ENCODE data around the gene FUZ.

Gene FUZ

GRCh38 chr19:49767381-49767780, 45.7 kb downstream of the FUZ start:
- Histone ChIP-seq H3F3A (ENCODE audit: insufficient read depth, low read length) (no peaks in the 10 kb centered on the region), H3K9ac (ENCODE audit: low read length) (peak overlapping the region; percentile 95), H3K27ac (ENCODE audit: low read depth, low read length, poor library complexity, severe bottlenecking) (peak overlapping the region; percentile 11), H3K4me3 (ENCODE audit: low read depth, low read length, poor library complexity, severe bottlenecking) (peak overlapping the region; percentile 95), H3K4me1 (ENCODE audit: insufficient read depth, low read length, severe bottlenecking) (peaks cover 29% of the 10 kb centered on the region), H3K36me3 (ENCODE audit: insufficient read depth, low read length) (no peaks in the 10 kb centered on the region), H3K9me3 (ENCODE audit: low read length) (no peaks in the 10 kb centered on the region), H3K9me2 (ENCODE audit: low read depth, low read length) (no peaks in the 10 kb centered on the region), H4K20me1 (ENCODE audit: insufficient read depth, low read length) (no peaks in the 10 kb centered on the region), H3K27me3 (ENCODE audit: insufficient read depth, low read length) (no peaks in the 10 kb centered on the region), H3K79me2 (ENCODE audit: insufficient read depth, low read length) (peaks cover 9% of the 10 kb centered on the region), H3K4me2 (ENCODE audit: low read length) (peak overlapping the region; percentile 71), H2AFZ (ENCODE audit: low read length) (no peak overlapping the region)
- no peak for TF ChIP-seq EZH2 (IDR thresholded peaks at IDR 0.05; ENCODE audit: borderline replicate concordance, low read length)
- no peak for TF ChIP-seq CTCF (IDR thresholded peaks at IDR 0.05; ENCODE audit: low read length)

GRCh38 chr19:49766930-49767299, 46.2 kb downstream of the FUZ start, which contains the start of gene AP2A1:
Gene AP2A1 (plus strand): TSS chr19:49767001. CDS start chr19:49767134, 133 bp downstream.
- Histone ChIP-seq H3K27ac (ENCODE audit: low read depth, low read length, poor library complexity, severe bottlenecking) (peak within 1 kb of the TSS; percentile 76), H3K79me2 (ENCODE audit: insufficient read depth, low read length) (peaks cover 9% of the 10 kb centered on the region), H2AFZ (ENCODE audit: low read length) (no peak within 1 kb of the TSS), H3K9me2 (ENCODE audit: low read depth, low read length) (no peaks in the 10 kb centered on the region), H3K9me3 (ENCODE audit: low read length) (no peaks in the 10 kb centered on the region), H3K4me2 (ENCODE audit: low read length) (peak within 1 kb of the TSS; percentile 76), H3F3A (ENCODE audit: insufficient read depth, low read length) (no peaks in the 10 kb centered on the region), H3K9ac (ENCODE audit: low read length) (peak within 1 kb of the TSS; percentile 95), H3K27me3 (ENCODE audit: insufficient read depth, low read length) (no peaks in the 10 kb centered on the region), H3K4me1 (ENCODE audit: insufficient read depth, low read length, severe bottlenecking) (peaks cover 32% of the 10 kb centered on the region), H4K20me1 (ENCODE audit: insufficient read depth, low read length) (no peaks in the 10 kb centered on the region), H3K4me3 (ENCODE audit: low read depth, low read length, poor library complexity, severe bottlenecking) (peak within 1 kb of the TSS; percentile 95), H3K36me3 (ENCODE audit: insufficient read depth, low read length) (no peaks in the 10 kb centered on the region)
- TF ChIP-seq EZH2 (IDR thresholded peaks at IDR 0.05; ENCODE audit: borderline replicate concordance, low read length) (no peak), CTCF (IDR thresholded peaks at IDR 0.05; ENCODE audit: low read length) (no peak)

GRCh38 chr19:49766007-49766929, 46.8 kb downstream of the FUZ start:
- Histone ChIP-seq H3K9me2 (ENCODE audit: low read depth, low read length) (no peaks in the 10 kb centered on the region), H3F3A (ENCODE audit: insufficient read depth, low read length) (no peaks in the 10 kb centered on the region), H4K20me1 (ENCODE audit: insufficient read depth, low read length) (no peaks in the 10 kb centered on the region), H3K27ac (ENCODE audit: low read depth, low read length, poor library complexity, severe bottlenecking) (peak overlapping the region; percentile 76), H3K4me2 (ENCODE audit: low read length) (peak overlapping the region; percentile 76), H3K36me3 (ENCODE audit: insufficient read depth, low read length) (no peaks in the 10 kb centered on the region), H3K27me3 (ENCODE audit: insufficient read depth, low read length) (no peaks in the 10 kb centered on the region), H3K79me2 (ENCODE audit: insufficient read depth, low read length) (peaks cover 9% of the 10 kb centered on the region), H3K4me3 (ENCODE audit: low read depth, low read length, poor library complexity, severe bottlenecking) (peak overlapping the region; percentile 61), H3K9me3 (ENCODE audit: low read length) (no peaks in the 10 kb centered on the region), H2AFZ (ENCODE audit: low read length) (no peak overlapping the region), H3K4me1 (ENCODE audit: insufficient read depth, low read length, severe bottlenecking) (peaks cover 32% of the 10 kb centered on the region), H3K9ac (ENCODE audit: low read length) (peak overlapping the region; percentile 71)
- TF ChIP-seq CTCF (IDR thresholded peaks at IDR 0.05; ENCODE audit: low read length) (no peak), EZH2 (IDR thresholded peaks at IDR 0.05; ENCODE audit: borderline replicate concordance, low read length) (no peak)

All from OCI-LY1 (cell line).